Measurements from ENCODE around the gene F12.

F12 gene

GRCh38 chr5:177405312-177405711 lies 4.1 kb downstream of the F12 start:
- Histone ChIP-seq H3K4me1 (ENCODE audit: control insufficient read depth, insufficient read depth, low read length) (peaks cover 11% of the 10 kb centered on the region), H3K27me3 (ENCODE audit: control insufficient read depth, insufficient read depth, low read length) (peaks cover 11% of the 10 kb centered on the region), H3K4me3 (ENCODE audit: low read length) (no peak overlapping the region), H3K36me3 (ENCODE audit: control insufficient read depth, insufficient read depth, low read length) (no peaks in the 10 kb centered on the region), H3K27ac (ENCODE audit: low read depth, low read length) (no peak overlapping the region), H3K9ac (ENCODE audit: low read length) (no peak overlapping the region)

DNA sequence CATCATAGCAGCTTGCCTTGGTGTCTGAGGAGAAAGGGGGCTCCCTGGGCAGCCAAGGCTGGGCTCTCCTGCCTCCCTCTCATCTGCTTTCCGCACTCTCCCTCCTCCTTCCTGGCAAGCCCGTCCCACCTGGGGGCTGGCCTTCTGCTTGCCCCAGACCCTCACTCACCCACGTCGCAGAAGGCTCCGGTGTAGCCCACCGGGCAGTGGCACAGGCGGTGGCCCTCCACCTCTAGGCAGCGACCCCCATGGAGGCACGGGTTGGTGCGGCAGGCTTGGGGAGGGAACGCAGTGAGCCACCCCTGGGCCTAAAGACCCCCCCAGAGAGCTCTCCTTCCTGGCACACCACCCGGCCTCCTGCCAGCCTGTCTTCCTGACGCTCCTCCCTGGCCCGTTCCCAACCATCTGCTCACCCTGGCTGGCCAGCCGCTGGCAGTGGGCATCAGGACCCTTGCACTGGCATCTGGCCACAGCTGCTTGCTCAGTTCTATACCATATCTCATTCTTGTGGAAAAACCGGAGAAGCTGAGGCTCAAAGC lies 4.7 kb downstream of the F12 start:
- no peak overlapping the region for H3K27ac ChIP-seq (ENCODE audit: low read depth, low read length)
- H3K4me1 ChIP-seq (ENCODE audit: control insufficient read depth, insufficient read depth, low read length), result peaks cover 11% of the 10 kb centered on the region
- H3K4me3 ChIP-seq (ENCODE audit: low read length), result peak overlapping the region; percentile 71
- no peak overlapping the region for H3K9ac ChIP-seq (ENCODE audit: low read length)
- peaks cover 17% of the 10 kb centered on the region for H3K27me3 ChIP-seq (ENCODE audit: control insufficient read depth, insufficient read depth, low read length)
- no peaks in the 10 kb centered on the region for H3K36me3 ChIP-seq (ENCODE audit: control insufficient read depth, insufficient read depth, low read length)

DNA sequence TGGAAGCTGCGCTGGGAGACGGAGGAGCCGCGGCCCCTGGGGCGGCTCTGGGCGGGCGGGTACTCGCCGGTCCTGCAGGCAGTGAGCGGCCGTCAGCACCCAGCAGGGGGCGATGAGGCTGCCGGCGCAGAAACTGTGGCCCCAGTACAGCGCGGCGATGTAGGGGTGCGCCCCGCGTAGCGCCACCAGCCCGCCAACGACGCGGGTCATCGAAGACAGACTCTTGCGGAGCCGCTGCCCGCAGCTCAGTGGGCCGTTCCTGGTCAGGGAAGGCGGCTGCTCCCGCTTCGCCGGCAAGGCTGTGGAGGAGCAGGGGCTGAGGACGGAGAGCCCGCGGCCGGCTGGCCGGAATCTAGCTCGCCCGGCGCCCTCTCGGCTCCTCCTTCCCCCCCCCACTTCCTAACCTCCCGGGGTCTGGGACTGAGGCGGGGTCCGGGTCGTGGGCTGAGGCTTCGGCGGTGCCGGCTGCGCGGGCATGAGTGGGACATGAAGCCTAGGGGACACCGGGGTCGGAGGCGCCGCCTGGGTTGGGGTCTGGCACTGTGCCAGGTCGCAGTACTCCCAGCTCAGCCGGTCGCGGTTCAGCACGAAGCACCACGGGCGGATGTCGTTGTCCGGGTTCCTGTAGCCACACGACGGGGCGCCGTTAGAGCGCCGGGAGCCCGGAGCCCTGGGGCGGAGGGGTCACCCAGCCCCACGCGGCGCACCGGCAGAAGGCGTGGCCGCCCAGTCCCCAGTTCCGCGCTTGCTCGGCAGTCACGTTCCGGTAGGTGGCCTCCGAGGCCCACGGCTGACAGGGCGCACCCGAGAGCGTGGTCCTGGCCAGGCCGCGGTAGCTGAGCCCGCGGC lies 5.3 kb downstream of the F12 start:
- H3K27ac ChIP-seq (ENCODE audit: low read depth, low read length), result no peak overlapping the region
- H3K36me3 ChIP-seq (ENCODE audit: control insufficient read depth, insufficient read depth, low read length), result no peaks in the 10 kb centered on the region
- peak overlapping the region; percentile 10 for H3K9ac ChIP-seq (ENCODE audit: low read length)
- H3K4me1 ChIP-seq (ENCODE audit: control insufficient read depth, insufficient read depth, low read length), result peaks cover 11% of the 10 kb centered on the region
- H3K4me3 ChIP-seq (ENCODE audit: low read length), result peak overlapping the region; percentile 71
- H3K27me3 ChIP-seq (ENCODE audit: control insufficient read depth, insufficient read depth, low read length), result peaks cover 18% of the 10 kb centered on the region

DNA sequence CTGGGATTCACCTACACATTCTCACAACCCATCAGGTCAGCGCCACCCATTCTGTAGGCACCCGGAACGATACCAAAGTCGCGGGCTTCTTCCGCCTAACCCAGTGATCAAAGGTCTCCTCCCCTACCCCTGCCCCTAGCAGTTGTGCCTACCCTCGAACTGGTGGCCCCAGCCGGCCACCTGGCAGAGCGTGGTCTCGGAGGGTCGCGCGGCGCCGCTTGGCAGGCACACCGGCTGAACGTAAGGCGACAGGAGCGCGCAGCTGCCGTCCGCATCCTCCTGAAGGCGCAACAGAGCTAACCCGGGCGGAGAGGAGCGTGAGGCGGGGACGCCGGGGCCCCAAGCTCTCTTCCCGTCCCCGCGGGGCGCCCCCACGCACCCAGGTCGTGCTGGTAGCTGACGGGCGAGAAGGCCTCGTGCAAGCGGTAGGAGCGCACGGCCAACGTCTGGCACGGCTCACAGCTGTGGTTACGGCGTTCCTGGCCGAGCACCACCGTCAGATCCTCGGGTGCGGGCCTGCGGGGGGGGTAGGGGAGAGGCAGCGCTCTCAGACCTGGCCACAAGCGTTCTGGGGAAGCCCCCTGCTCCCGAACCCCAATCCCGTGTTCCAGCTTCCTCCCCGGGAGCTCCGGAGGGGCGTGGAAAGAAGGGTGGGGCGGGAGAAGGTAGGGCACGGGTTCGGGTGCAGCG lies 6.1 kb downstream of the F12 start:
- Histone ChIP-seq H3K27ac (ENCODE audit: low read depth, low read length) (no peak overlapping the region), H3K4me3 (ENCODE audit: low read length) (peak overlapping the region; percentile 71), H3K9ac (ENCODE audit: low read length) (peak overlapping the region; percentile 10), H3K27me3 (ENCODE audit: control insufficient read depth, insufficient read depth, low read length) (peaks cover 18% of the 10 kb centered on the region), H3K4me1 (ENCODE audit: control insufficient read depth, insufficient read depth, low read length) (peaks cover 11% of the 10 kb centered on the region), H3K36me3 (ENCODE audit: control insufficient read depth, insufficient read depth, low read length) (no peaks in the 10 kb centered on the region)

- H3K27me3 ChIP-seq (ENCODE audit: control insufficient read depth, insufficient read depth, low read length), result peaks cover 18% of the 10 kb centered on the region
- no peak overlapping the region for H3K27ac ChIP-seq (ENCODE audit: low read depth, low read length)
- H3K9ac ChIP-seq (ENCODE audit: low read length), result no peak overlapping the region
- H3K36me3 ChIP-seq (ENCODE audit: control insufficient read depth, insufficient read depth, low read length), result no peaks in the 10 kb centered on the region
- H3K4me1 ChIP-seq (ENCODE audit: control insufficient read depth, insufficient read depth, low read length), result peaks cover 11% of the 10 kb centered on the region
- peak overlapping the region; percentile 71 for H3K4me3 ChIP-seq (ENCODE audit: low read length)
These were observed 6.9 kb downstream of the F12 start for GRCh38 chr5:177402271-177403043.

GRCh38 chr5:177399997-177400868 lies 9.1 kb downstream of the F12 start, which contains the start of gene PFN3:
Gene PFN3 (minus strand): TSS chr5:177400661. CDS start chr5:177400576, 85 bp downstream.
- Histone ChIP-seq H3K36me3 (ENCODE audit: control insufficient read depth, insufficient read depth, low read length) (no peaks in the 10 kb centered on the region), H3K27ac (ENCODE audit: low read depth, low read length) (no peak within 1 kb of the TSS), H3K27me3 (ENCODE audit: control insufficient read depth, insufficient read depth, low read length) (peaks cover 18% of the 10 kb centered on the region), H3K9ac (ENCODE audit: low read length) (no peak within 1 kb of the TSS), H3K4me1 (ENCODE audit: control insufficient read depth, insufficient read depth, low read length) (peaks cover 11% of the 10 kb centered on the region), H3K4me3 (ENCODE audit: low read length) (no peak within 1 kb of the TSS)

- Histone ChIP-seq H3K27ac (ENCODE audit: low read depth, low read length) (no peak overlapping the region), H3K36me3 (ENCODE audit: control insufficient read depth, insufficient read depth, low read length) (no peaks in the 10 kb centered on the region), H3K4me3 (ENCODE audit: low read length) (no peak overlapping the region), H3K4me1 (ENCODE audit: control insufficient read depth, insufficient read depth, low read length) (peaks cover 3% of the 10 kb centered on the region), H3K27me3 (ENCODE audit: control insufficient read depth, insufficient read depth, low read length) (peaks cover 15% of the 10 kb centered on the region), H3K9ac (ENCODE audit: low read length) (no peak overlapping the region)
These were observed 11.4 kb downstream of the F12 start for GRCh38 chr5:177397875-177398390.

DNA sequence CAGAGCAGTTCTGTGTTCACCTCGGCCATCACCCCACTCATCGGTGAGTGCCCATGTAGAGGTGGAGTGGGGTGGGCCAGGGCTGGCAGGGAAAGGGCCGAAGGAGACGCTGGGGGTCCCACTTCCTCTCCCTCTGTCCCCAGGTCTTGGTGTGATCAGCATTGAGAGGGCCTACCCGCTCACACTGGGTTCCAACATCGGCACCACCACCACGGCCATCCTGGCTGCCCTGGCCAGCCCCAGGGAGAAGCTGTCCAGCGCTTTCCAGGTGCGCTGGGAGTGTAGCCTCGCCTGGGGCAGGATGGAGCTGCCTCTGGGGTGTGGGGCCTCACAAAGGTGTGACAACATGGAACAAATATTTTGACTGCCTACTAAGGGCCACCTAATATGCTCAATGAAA lies 12.6 kb downstream of the F12 start:
- H3K27me3 ChIP-seq (ENCODE audit: control insufficient read depth, insufficient read depth, low read length), result peaks cover 9% of the 10 kb centered on the region
- H3K36me3 ChIP-seq (ENCODE audit: control insufficient read depth, insufficient read depth, low read length), result no peaks in the 10 kb centered on the region
- no peak overlapping the region for H3K27ac ChIP-seq (ENCODE audit: low read depth, low read length)
- no peaks in the 10 kb centered on the region for H3K4me1 ChIP-seq (ENCODE audit: control insufficient read depth, insufficient read depth, low read length)
- H3K4me3 ChIP-seq (ENCODE audit: low read length), result no peak overlapping the region
- no peak overlapping the region for H3K9ac ChIP-seq (ENCODE audit: low read length)

- H3K27me3 ChIP-seq (ENCODE audit: control insufficient read depth, insufficient read depth, low read length), result peaks cover 8% of the 10 kb centered on the region
- H3K9ac ChIP-seq (ENCODE audit: low read length), result no peak overlapping the region
- H3K27ac ChIP-seq (ENCODE audit: low read depth, low read length), result no peak overlapping the region
- H3K36me3 ChIP-seq (ENCODE audit: control insufficient read depth, insufficient read depth, low read length), result no peaks in the 10 kb centered on the region
- H3K4me3 ChIP-seq (ENCODE audit: low read length), result no peak overlapping the region
- no peaks in the 10 kb centered on the region for H3K4me1 ChIP-seq (ENCODE audit: control insufficient read depth, insufficient read depth, low read length)
These were observed 13.3 kb downstream of the F12 start for GRCh38 chr5:177396078-177396477.

- Histone ChIP-seq H3K9ac (ENCODE audit: low read length) (no peak overlapping the region), H3K4me3 (ENCODE audit: low read length) (no peak overlapping the region), H3K27me3 (ENCODE audit: control insufficient read depth, insufficient read depth, low read length) (no peaks in the 10 kb centered on the region), H3K27ac (ENCODE audit: low read depth, low read length) (no peak overlapping the region), H3K36me3 (ENCODE audit: control insufficient read depth, insufficient read depth, low read length) (no peaks in the 10 kb centered on the region), H3K4me1 (ENCODE audit: control insufficient read depth, insufficient read depth, low read length) (no peaks in the 10 kb centered on the region)
These were observed 15.4 kb downstream of the F12 start for GRCh38 chr5:177393990-177394389.

GRCh38 chr5:177393206-177393765 lies 16.1 kb downstream of the F12 start:
- Histone ChIP-seq H3K27ac (ENCODE audit: low read depth, low read length) (no peak overlapping the region), H3K36me3 (ENCODE audit: control insufficient read depth, insufficient read depth, low read length) (no peaks in the 10 kb centered on the region), H3K9ac (ENCODE audit: low read length) (no peak overlapping the region), H3K4me1 (ENCODE audit: control insufficient read depth, insufficient read depth, low read length) (no peaks in the 10 kb centered on the region), H3K27me3 (ENCODE audit: control insufficient read depth, insufficient read depth, low read length) (no peaks in the 10 kb centered on the region), H3K4me3 (ENCODE audit: low read length) (no peak overlapping the region)

Measured in rectal smooth muscle tissue (tissue), 1 donor.